OCI-LY3 (cell line): ENCODE results near the gene DRD4.

Experiments used
- EZH2phosphoT487 ChIP-seq: fragments of 200-600 bp; shearing (Covaris generic); IDR thresholded peaks from 2 replicates; pipeline ENCODE4 v1.6.1; 2018; ENCODE audit warnings: antibody characterized with exemption, mixed run types, low read depth
- TF ChIP-seq, protein P1 (sequence below): fragments of 200-600, 300-600 bp; sonication (generic); IDR thresholded peaks from 2 replicates; pipeline ENCODE4 v1.5.1; 2014; ENCODE audit warnings: antibody characterized with exemption, low read length, low read depth

- TF ChIP-seq, protein P1, sequence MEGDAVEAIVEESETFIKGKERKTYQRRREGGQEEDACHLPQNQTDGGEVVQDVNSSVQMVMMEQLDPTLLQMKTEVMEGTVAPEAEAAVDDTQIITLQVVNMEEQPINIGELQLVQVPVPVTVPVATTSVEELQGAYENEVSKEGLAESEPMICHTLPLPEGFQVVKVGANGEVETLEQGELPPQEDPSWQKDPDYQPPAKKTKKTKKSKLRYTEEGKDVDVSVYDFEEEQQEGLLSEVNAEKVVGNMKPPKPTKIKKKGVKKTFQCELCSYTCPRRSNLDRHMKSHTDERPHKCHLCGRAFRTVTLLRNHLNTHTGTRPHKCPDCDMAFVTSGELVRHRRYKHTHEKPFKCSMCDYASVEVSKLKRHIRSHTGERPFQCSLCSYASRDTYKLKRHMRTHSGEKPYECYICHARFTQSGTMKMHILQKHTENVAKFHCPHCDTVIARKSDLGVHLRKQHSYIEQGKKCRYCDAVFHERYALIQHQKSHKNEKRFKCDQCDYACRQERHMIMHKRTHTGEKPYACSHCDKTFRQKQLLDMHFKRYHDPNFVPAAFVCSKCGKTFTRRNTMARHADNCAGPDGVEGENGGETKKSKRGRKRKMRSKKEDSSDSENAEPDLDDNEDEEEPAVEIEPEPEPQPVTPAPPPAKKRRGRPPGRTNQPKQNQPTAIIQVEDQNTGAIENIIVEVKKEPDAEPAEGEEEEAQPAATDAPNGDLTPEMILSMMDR = no peak
- no peak for TF ChIP-seq EZH2phosphoT487
Observed at GRCh38 chr11:628056-628455, 9.0 kb upstream of the DRD4 start.
